CD4-positive, alpha-beta T cell treated with Interleukin-15 for 4 hours (primary cell): ENCODE data around the gene CARMIL1.

Source experiments
- DNase-seq: peaks from one replicate; pipeline ENCODE4 v3.0.0-alpha.2; 2020; ENCODE audit warnings: low spot score

CARMIL1 gene

GRCh38 chr6:25620391-25620790 lies 341.2 kb downstream of the CARMIL1 start:
- no peak for DNase-seq

- no peak for DNase-seq
These were observed 343.9 kb downstream of the CARMIL1 start for GRCh38 chr6:25623065-25623464.

GRCh38 chr6:25623879-25624278 lies 344.7 kb downstream of the CARMIL1 start:
- DNase-seq = no peak

GRCh38 chr6:25627001-25627400 lies 347.8 kb downstream of the CARMIL1 start:
- no peak for DNase-seq

- no peak for DNase-seq
These were observed 349.5 kb downstream of the CARMIL1 start for GRCh38 chr6:25628471-25629197.

GRCh38 chr6:25629198-25629576 lies 350.0 kb downstream of the CARMIL1 start:
- no peak for DNase-seq

GRCh38 chr6:25630508-25631278 lies 351.5 kb downstream of the CARMIL1 start:
- no peak for DNase-seq

- no peak for DNase-seq
These were observed 356.7 kb downstream of the CARMIL1 start for GRCh38 chr6:25635886-25636317.

GRCh38 chr6:25637211-25637610 lies 358.0 kb downstream of the CARMIL1 start:
- no peak for DNase-seq

- DNase-seq = no peak
These were observed 358.8 kb downstream of the CARMIL1 start for GRCh38 chr6:25637960-25638434.

GRCh38 chr6:25639653-25640052 lies 360.5 kb downstream of the CARMIL1 start:
- no peak for DNase-seq

GRCh38 chr6:25640446-25640845 lies 361.3 kb downstream of the CARMIL1 start:
- DNase-seq = no peak

GRCh38 chr6:25640891-25641290 lies 361.7 kb downstream of the CARMIL1 start:
- no peak for DNase-seq

GRCh38 chr6:25641377-25641776 lies 362.2 kb downstream of the CARMIL1 start:
- DNase-seq = no peak

GRCh38 chr6:25641940-25642666 lies 362.9 kb downstream of the CARMIL1 start:
- DNase-seq = no peak

- DNase-seq = no peak
These were observed 363.6 kb downstream of the CARMIL1 start for GRCh38 chr6:25642667-25643328.

GRCh38 chr6:25645916-25646315 lies 366.7 kb downstream of the CARMIL1 start:
- no peak for DNase-seq

GRCh38 chr6:25649611-25650010 lies 370.4 kb downstream of the CARMIL1 start:
- no peak for DNase-seq

GRCh38 chr6:25652007-25652515 lies 372.9 kb downstream of the CARMIL1 start, which contains the start of gene SCGN:
SCGN (plus strand) TSS chr6:25652215; CDS start chr6:25652404, 189 bp downstream.
- DNase-seq = no peak

- no peak for DNase-seq
These were observed 376.5 kb downstream of the CARMIL1 start for GRCh38 chr6:25655723-25656122.

- no peak for DNase-seq
These were observed 380.6 kb downstream of the CARMIL1 start for GRCh38 chr6:25659633-25660368.
